ENCODE results near the gene TMEM88. TPM values are rescaled to one million over a fixed set of nuclear protein-coding genes. Genes with fewer than 3 reads are reported as not detected.
A peak's percentile ranks its signal among the peaks of the same experiment; 100 is the strongest.

The TMEM88 gene
- total and polyA plus RNA-seq, 2 of the 4 experiments (the other 2 are of a cell fraction): 2.1 TPM; not detected in 1

DNA sequence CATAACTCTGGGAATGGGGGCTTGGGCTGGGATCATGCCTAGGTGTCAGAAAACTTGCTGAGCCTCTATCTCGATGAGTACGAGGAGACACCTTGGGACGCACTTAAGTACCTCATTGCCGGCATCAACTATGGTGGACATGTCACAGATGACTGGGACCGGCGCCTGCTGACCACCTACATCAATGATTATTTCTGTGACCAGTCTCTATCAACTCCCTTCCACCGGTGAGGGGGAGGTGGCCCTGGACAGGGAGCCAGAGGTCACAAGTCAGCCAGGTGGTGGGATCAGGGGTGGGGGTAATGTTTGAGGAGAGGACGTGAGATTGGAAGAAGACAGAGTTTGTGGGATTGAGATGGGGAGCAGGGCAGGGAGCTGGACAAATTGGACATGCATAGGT is 24.2 kb upstream of the TMEM88 start:
- peaks cover 6% of the 10 kb centered on the region for H3K27me3 ChIP-seq (ENCODE audit: control insufficient read depth, insufficient read depth, low read length)
- DNase-seq: no peak
- H3K27ac ChIP-seq (ENCODE audit: insufficient read depth, low read length): no peak overlapping the region
- TF ChIP-seq RFX5 (IDR thresholded peaks at IDR 0.05; ENCODE audit: low read depth, low read length): no peak
- TF ChIP-seq, protein P1, sequence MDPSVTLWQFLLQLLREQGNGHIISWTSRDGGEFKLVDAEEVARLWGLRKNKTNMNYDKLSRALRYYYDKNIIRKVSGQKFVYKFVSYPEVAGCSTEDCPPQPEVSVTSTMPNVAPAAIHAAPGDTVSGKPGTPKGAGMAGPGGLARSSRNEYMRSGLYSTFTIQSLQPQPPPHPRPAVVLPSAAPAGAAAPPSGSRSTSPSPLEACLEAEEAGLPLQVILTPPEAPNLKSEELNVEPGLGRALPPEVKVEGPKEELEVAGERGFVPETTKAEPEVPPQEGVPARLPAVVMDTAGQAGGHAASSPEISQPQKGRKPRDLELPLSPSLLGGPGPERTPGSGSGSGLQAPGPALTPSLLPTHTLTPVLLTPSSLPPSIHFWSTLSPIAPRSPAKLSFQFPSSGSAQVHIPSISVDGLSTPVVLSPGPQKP (IDR thresholded peaks at IDR 0.05; ENCODE audit: borderline replicate concordance, low read depth, low read length): no peak
- TF ChIP-seq RAD21 (IDR thresholded peaks at IDR 0.05; ENCODE audit: low read length): no peak
- TF ChIP-seq FOS (IDR thresholded peaks at IDR 0.05; ENCODE audit: low read depth, low read length): no peak
- no peak for TF ChIP-seq BHLHE40 (IDR thresholded peaks at IDR 0.05; ENCODE audit: low read depth, low read length)
- no peak for TF ChIP-seq MXI1 (IDR thresholded peaks at IDR 0.05; ENCODE audit: borderline replicate concordance, low read depth, low read length)
- no peak for TF ChIP-seq POLR2A (IDR thresholded peaks at IDR 0.05; ENCODE audit: low read depth, low read length)
- H2BK15ac ChIP-seq (ENCODE audit: low read depth, low read length): no peak overlapping the region
- H3K23ac ChIP-seq (ENCODE audit: low read depth, low read length): no peak overlapping the region
- no peaks in the 10 kb centered on the region for H3K9me1 ChIP-seq (ENCODE audit: insufficient read depth, low read length)
- dilution Hi-C loops (cut with HindIII; ENCODE audit: low sequenced_read_pairs, unreplicated experiment) (no loop called here), in situ Hi-C loops (cut with MboI; ENCODE audit: low sequenced_read_pairs) (no loop called here), intact Hi-C loops (cut with micrococcal nuclease) (no loop called here)
- no peak overlapping the region for H2AK9ac ChIP-seq (replicated peaks; ENCODE audit: low read depth, low read length, poor library complexity)
- ChIA-PET CTCF (no interaction called here), POLR2A (ENCODE audit: unreplicated experiment) (no interaction called here)
- BruUV-seq (replicated peaks): no TSS peak
- H3K4me2 ChIP-seq (ENCODE audit: low read depth, low read length): no peak overlapping the region
- H3K4me1 ChIP-seq (ENCODE audit: control insufficient read depth, insufficient read depth, low read length): peaks cover 3% of the 10 kb centered on the region
- H3K9me3 ChIP-seq (ENCODE audit: control insufficient read depth, insufficient read depth, low read length): no peaks in the 10 kb centered on the region
- no peak overlapping the region for H3K18ac ChIP-seq (ENCODE audit: low read depth, low read length)
- no peak overlapping the region for H3K4me3 ChIP-seq (ENCODE audit: insufficient read depth, low read depth, low read length)
- H2BK20ac ChIP-seq (ENCODE audit: low read depth, low read length): no peak overlapping the region
- peak overlapping the region; percentile 32 for H2AFZ ChIP-seq (replicated peaks; ENCODE audit: low read length, poor library complexity)
- H3K9ac ChIP-seq (ENCODE audit: low read depth, low read length): no peak overlapping the region
- H4K20me1 ChIP-seq (ENCODE audit: insufficient read depth, low read length): no peaks in the 10 kb centered on the region
- H2AK5ac ChIP-seq (ENCODE audit: low read depth, low read length): 0 out of 2 replicates have a peak overlapping the region, but pooled peaks have one; percentile 20
- H4K91ac ChIP-seq (ENCODE audit: insufficient read depth, low read depth, low read length): no peak overlapping the region
- no peak overlapping the region for H2BK5ac ChIP-seq (ENCODE audit: low read depth, low read length, poor library complexity, severe bottlenecking)
- no peak overlapping the region for H2BK120ac ChIP-seq (ENCODE audit: low read depth, low read length)
- no peak overlapping the region for H3K14ac ChIP-seq (replicated peaks; ENCODE audit: low read depth, low read length)
- H3K4ac ChIP-seq (ENCODE audit: low read depth, low read length): no peak overlapping the region
- peaks cover 0 to 5% of the 10 kb centered on the region in 2 experiments; a peak in 1 of 4 replicates for H3K79me1 ChIP-seq (ENCODE audit: low read depth in 1 of 2, low read length in 2 of 2)
- no peak for ATAC-seq (ENCODE audit: low read depth)
- H3K56ac ChIP-seq (ENCODE audit: extremely low read depth, insufficient read depth, low read length): no peak overlapping the region
- WGBS, 2 experiments (ENCODE audit: extremely low coverage in 2 of 2, insufficient read length in 1 of 2): 73% methylated on average over 5 of the region's 8 CpGs; no CpG with 5 or more reads in 1 of the 2 experiments
- H3K36me3 ChIP-seq (ENCODE audit: control insufficient read depth, insufficient read depth, low read length): no peaks in the 10 kb centered on the region
- no peak overlapping the region for H4K5ac ChIP-seq (ENCODE audit: low read depth, low read length)
- no peak overlapping the region for H4K8ac ChIP-seq (ENCODE audit: low read depth in 2 of 2, low read length in 2 of 2)

All from IMR-90 (cell line).